A549 (cell line): ENCODE data around the gene PRR35. TPM values are rescaled to one million over a fixed set of nuclear protein-coding genes. Genes with fewer than 3 reads are reported as not detected.
A peak's percentile ranks its signal among the peaks of the same experiment; 100 is the strongest.

Experiments
- ATAC-seq, 2 experiments: fragments of 200-7000 bp in 1 of 2; fragments of >200 bp in 1 of 2; cut with Nextera tagmentation in 1 of 2; cut with Tn5 transposase in 1 of 2; 3 replicates each; pipeline versions ENCODE4 v1.8.0 to v1.9.1; 2018 to 2020; ENCODE audit warnings: mild to moderate bottlenecking in 1 of 2, moderate library complexity in 1 of 2
- CTCF ChIA-PET: fragments of 300-600 bp; sonication (Branson Sonifier 250); formaldehyde crosslinking; extraction: SDS; loops from one replicate; lab custom pipeline; 2021; ENCODE audit warnings: antibody characterized with exemption, inconsistent platforms; lab: Yijun Ruan, JAX
- POLR2A ChIA-PET: fragments of 350-600 bp; formaldehyde crosslinking; extraction: SDS; loops from one replicate; lab custom pipeline; 2021; ENCODE audit warnings: antibody characterized with exemption, inconsistent platforms; lab: Yijun Ruan, JAX
- DNase-seq, 2 experiments: peaks; one replicate each; pipeline versions ENCODE4 v3.0.0 to v3.0.0-alpha.2; 2011 to 2016; ENCODE audit warnings: low read depth in 1 of 2, low spot score in 1 of 2
- FAIRE-seq: peaks from 2 replicates; lab custom pipeline; 2011; peaks lifted over from hg19 to GRCh38; lab: Jason Lieb, UNC
- H3K27ac ChIP-seq, 2 experiments: fragments of >200 bp; sonication (Bioruptor Twin); formaldehyde crosslinking; 3 replicates each; pipeline ENCODE4 v1.5.1; 2016 to 2017
- H3K4me1 ChIP-seq: fragments of >200 bp; sonication (Bioruptor Twin); formaldehyde crosslinking; 3 replicates; pipeline ENCODE4 v1.6.1; 2016
- H3K4me2 ChIP-seq: fragments of >200 bp; sonication (Bioruptor Twin); formaldehyde crosslinking; 3 replicates; pipeline ENCODE4 v1.6.1; 2016
- H3K4me3 ChIP-seq: fragments of >200 bp; sonication (Bioruptor Twin); formaldehyde crosslinking; 3 replicates; pipeline ENCODE4 v1.5.1; 2016
- H3K9me3 ChIP-seq: fragments of >200 bp; sonication (Bioruptor Twin); formaldehyde crosslinking; 3 replicates; pipeline ENCODE4 v1.6.1; 2016
- ATOH8 ChIP-seq: fragments of 250-450 bp; sonication (Bioruptor Pico); IDR thresholded peaks from 2 replicates; pipeline ENCODE4 v1.5.0; 2020; ENCODE audit warnings: low read depth, mild to moderate bottlenecking, moderate library complexity
- CBX2 ChIP-seq: fragments of 200-600 bp; sonication (generic); IDR thresholded peaks from 2 replicates; pipeline ENCODE4 v1.6.1; 2016; ENCODE audit warnings: low read depth, mild to moderate bottlenecking, borderline replicate concordance
- E2F6 ChIP-seq: IDR thresholded peaks from 2 replicates; pipeline ENCODE4 v1.6.1; 2012; ENCODE audit warnings: low read depth, borderline replicate concordance
- EHMT2 ChIP-seq: fragments of 200-600 bp; sonication (generic); IDR thresholded peaks from 2 replicates; pipeline ENCODE4 v1.6.1; 2016; ENCODE audit warnings: antibody characterized with exemption, low read depth, mild to moderate bottlenecking, moderate library complexity
- ELK1 ChIP-seq: fragments of 150-350 bp; IDR thresholded peaks from 2 replicates; pipeline ENCODE4 v1.6.1; 2014; ENCODE audit warnings: low read depth, mild to moderate bottlenecking, low read length
- EP300 ChIP-seq, 2 experiments: fragments of >200 bp; sonication (Bioruptor Twin); formaldehyde crosslinking; IDR thresholded peaks; 2 replicates in 1 of 2; 3 replicates in 1 of 2; pipeline ENCODE4 v1.6.1; 2016 to 2017
- HEYL ChIP-seq: fragments of 250-450 bp; sonication (Bioruptor Pico); IDR thresholded peaks from 2 replicates; pipeline ENCODE4 v1.8.0; 2021; ENCODE audit warnings: mild to moderate bottlenecking, moderate library complexity
- HMGXB4 ChIP-seq: fragments of 250-450 bp; sonication (Bioruptor Pico); IDR thresholded peaks from 2 replicates; pipeline ENCODE4 v1.5.0; 2021; ENCODE audit warnings: mild to moderate bottlenecking, moderate library complexity, borderline replicate concordance
- JUN ChIP-seq, 2 experiments: fragments of >200 bp; sonication (Bioruptor Twin); formaldehyde crosslinking; IDR thresholded peaks; 2 replicates in 1 of 2; 3 replicates in 1 of 2; pipeline ENCODE4 v1.6.1; 2016 to 2017
- MAFK ChIP-seq: fragments of 450-650 bp; IDR thresholded peaks from 2 replicates; pipeline ENCODE4 v1.6.1; 2014; ENCODE audit not compliant: partially characterized antibody
- MAZ ChIP-seq: fragments of 150-350 bp; IDR thresholded peaks from 2 replicates; pipeline ENCODE4 v1.6.1; 2014; ENCODE audit warnings: antibody characterized with exemption, low read depth, low read length, borderline replicate concordance
- MYC ChIP-seq: IDR thresholded peaks from 2 replicates; pipeline ENCODE4 v1.6.1; 2012; ENCODE audit warnings: mild to moderate bottlenecking, inconsistent platforms, low read length, improper control_type of control experiment, borderline replicate concordance
- NFE2L2 ChIP-seq: fragments of 150-350 bp; conservative IDR thresholded peaks from 2 replicates; pipeline ENCODE4 v1.6.1; 2014; ENCODE audit warnings: low read length
- NPAS2 ChIP-seq: fragments of 250-450 bp; sonication (Bioruptor Pico); IDR thresholded peaks from 2 replicates; pipeline ENCODE4 v1.8.0; 2022; ENCODE audit warnings: mild to moderate bottlenecking, moderate library complexity, borderline replicate concordance
- POLR2A ChIP-seq: IDR thresholded peaks from 2 replicates; pipeline ENCODE4 v1.6.1; 2012; ENCODE audit warnings: mild to moderate bottlenecking, low read length
- RFX5 ChIP-seq: fragments of 450-650 bp; IDR thresholded peaks from 2 replicates; pipeline ENCODE4 v1.7.1; 2014; ENCODE audit warnings: antibody characterized with exemption, mild to moderate bottlenecking, moderate library complexity
- RNF2 ChIP-seq: fragments of 200-600 bp; sonication (generic); IDR thresholded peaks from 2 replicates; pipeline ENCODE4 v1.6.1; 2016; ENCODE audit warnings: low read depth, mild to moderate bottlenecking, antibody characterized with exemption, moderate library complexity, borderline replicate concordance
- SMC3 ChIP-seq: fragments of >200 bp; sonication (Bioruptor Twin); formaldehyde crosslinking; IDR thresholded peaks from 3 replicates; pipeline ENCODE4 v1.6.1; 2018; ENCODE audit warnings: inconsistent platforms
- ZFP36 ChIP-seq: fragments of 450-650 bp; IDR thresholded peaks from 2 replicates; pipeline ENCODE4 v1.6.1; 2014; ENCODE audit warnings: borderline replicate concordance; ENCODE audit not compliant: partially characterized antibody
- ZNF302 ChIP-seq: fragments of 250-450 bp; sonication (Bioruptor Pico); IDR thresholded peaks from 2 replicates; pipeline ENCODE4 v1.9.0; 2021; ENCODE audit warnings: inconsistent platforms, mild to moderate bottlenecking, moderate library complexity
- ZSCAN20 ChIP-seq: fragments of 250-450 bp; sonication (Bioruptor Pico); IDR thresholded peaks from 2 replicates; pipeline ENCODE4 v1.8.0; 2022; ENCODE audit warnings: mild to moderate bottlenecking, moderate library complexity
- WGBS: methylation state at CpG from one replicate; pipeline ENCODE4 v1.1.6; 2017; ENCODE audit errors: missing lambda C conversion rate; 5-methylcytosine and 5-hydroxymethylcytosine counted together
- polyA plus RNA-seq, 4 experiments: library from polyadenylated mRNA; depleted of rRNA in 3 of 4; stranded (reverse); fragments of >200 nt; fragmentation: RNase III in 1 of 4; extraction: RNeasy Plus Mini Kit Qiagen cat#74134 plus additional on column Dnase treatment in 1 of 4; gene quantifications; 2 replicates in 3 of 4; 3 replicates in 1 of 4; pipeline ENCODE4 v1.2.3, GENCODE V29; 2011 to 2017
- TF ChIP-seq, protein P1 (sequence below): IDR thresholded peaks from 2 replicates; pipeline ENCODE4 v1.6.1; 2012

Gene PRR35
- polyA plus RNA-seq, 2 of the 4 experiments (the other 2 are of a cell fraction): 0.04 TPM

- TF ChIP-seq ELK1 (no peak), HMGXB4 (CRISPR knock-in tag) (no peak), POLR2A (no peak), NPAS2 (no peak), MAFK (no peak), ZFP36 (no peak), MYC (no peak), ZNF302 (CRISPR knock-in tag) (no peak), JUN (IDR thresholded peaks at IDR 0.05) (no peak), RNF2 (no peak), ZSCAN20 (CRISPR knock-in tag) (no peak), HEYL (CRISPR knock-in tag) (no peak), SMC3 (no peak)
- peak overlapping the region; percentile 96 for H3K4me3 ChIP-seq
- ChIA-PET POLR2A (no interaction called here), CTCF (interaction anchor here (0.9 to 3.2 kb wide), 4 partner anchors 11 to 422 kb away, joined by 3 to 11 read pairs (median 4); no protein-coding TSS in a partner anchor)
- ATAC-seq (no peak), DNase-seq (no peak), FAIRE-seq (no peak)
- peak overlapping the region; percentile 89 for H3K4me2 ChIP-seq
- H3K27ac ChIP-seq: peak overlapping the region; percentile 95 to 97
- H3K4me1 ChIP-seq: peaks cover 42% of the 10 kb centered on the region
- 63% methylated on average over 9 of the region's 12 CpGs for WGBS
- no peaks in the 10 kb centered on the region for H3K9me3 ChIP-seq
These were observed 31.1 kb upstream of the PRR35 start for GRCh38 chr16:529012-529575.

GRCh38 chr16:530111-530817 lies 29.9 kb upstream of the PRR35 start:
- Histone ChIP-seq H3K4me3 (no peak overlapping the region), H3K9me3 (no peaks in the 10 kb centered on the region), H3K4me2 (no peak overlapping the region), H3K27ac (no peak overlapping the region), H3K4me1 (peaks cover 49% of the 10 kb centered on the region)
- FAIRE-seq (no peak), DNase-seq (no peak), ATAC-seq (no peak)
- 94% methylated on average over 17 of the region's 23 CpGs for WGBS
- TF ChIP-seq MAZ: no peak
- TF ChIP-seq ZNF302 (CRISPR knock-in tag): no peak
- no peak for TF ChIP-seq CBX2
- ChIA-PET POLR2A (no interaction called here), CTCF (interaction anchor here (3.2 kb wide), 1 partner anchor 16 kb away, joined by 11 read pairs; no protein-coding TSS in a partner anchor)

GRCh38 chr16:531494-532125 lies 28.6 kb upstream of the PRR35 start:
- no peak overlapping the region for H3K4me2 ChIP-seq
- CTCF ChIA-PET: interaction anchor here (1.0 to 3.2 kb wide), 4 partner anchors 15 to 48 kb away, joined by 5 to 11 read pairs (median 7); no protein-coding TSS in a partner anchor
- H3K9me3 ChIP-seq: no peaks in the 10 kb centered on the region
- 97% methylated on average over 14 of the region's 16 CpGs for WGBS
- H3K4me3 ChIP-seq: no peak overlapping the region
- POLR2A ChIA-PET: no interaction called here
- DNase-seq (no peak), ATAC-seq (no peak), FAIRE-seq (no peak)
- H3K27ac ChIP-seq: no peak overlapping the region
- peaks cover 45% of the 10 kb centered on the region for H3K4me1 ChIP-seq
- TF ChIP-seq NFE2L2: no peak
- TF ChIP-seq ATOH8 (CRISPR knock-in tag): no peak
- TF ChIP-seq, protein P1, sequence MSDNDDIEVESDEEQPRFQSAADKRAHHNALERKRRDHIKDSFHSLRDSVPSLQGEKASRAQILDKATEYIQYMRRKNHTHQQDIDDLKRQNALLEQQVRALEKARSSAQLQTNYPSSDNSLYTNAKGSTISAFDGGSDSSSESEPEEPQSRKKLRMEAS: no peak
- TF ChIP-seq EP300 (IDR thresholded peaks at IDR 0.05): no peak
- no peak for TF ChIP-seq RFX5
- no peak for TF ChIP-seq HMGXB4 (CRISPR knock-in tag)
- TF ChIP-seq SMC3: no peak
- TF ChIP-seq ELK1: no peak
- TF ChIP-seq EHMT2: no peak
- TF ChIP-seq E2F6: no peak
- no peak for TF ChIP-seq MYC
- TF ChIP-seq HEYL (CRISPR knock-in tag): no peak
- TF ChIP-seq POLR2A: no peak
